Measurements from ENCODE around the gene ADGB.

ADGB gene

DNA sequence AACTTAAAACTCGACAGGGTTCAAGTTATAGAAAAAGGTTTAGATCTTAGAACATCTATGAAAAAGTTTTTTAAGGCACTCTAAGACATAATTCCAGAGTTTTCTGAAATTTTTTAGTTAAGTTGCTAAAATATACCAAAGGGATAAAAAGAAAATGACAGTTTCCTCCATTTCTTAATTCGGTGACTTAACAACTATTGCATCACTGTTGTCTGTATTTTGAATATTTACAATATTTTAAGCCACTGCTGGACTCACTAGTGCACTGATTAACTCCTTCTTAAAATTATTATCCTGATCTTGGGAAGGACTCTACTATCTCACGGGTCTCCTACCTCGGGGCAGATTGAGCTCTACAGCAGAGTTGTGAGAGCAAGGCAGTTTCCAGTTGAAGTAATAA is 91.0 kb downstream of the ADGB start:
- TF ChIP-seq, protein P1, sequence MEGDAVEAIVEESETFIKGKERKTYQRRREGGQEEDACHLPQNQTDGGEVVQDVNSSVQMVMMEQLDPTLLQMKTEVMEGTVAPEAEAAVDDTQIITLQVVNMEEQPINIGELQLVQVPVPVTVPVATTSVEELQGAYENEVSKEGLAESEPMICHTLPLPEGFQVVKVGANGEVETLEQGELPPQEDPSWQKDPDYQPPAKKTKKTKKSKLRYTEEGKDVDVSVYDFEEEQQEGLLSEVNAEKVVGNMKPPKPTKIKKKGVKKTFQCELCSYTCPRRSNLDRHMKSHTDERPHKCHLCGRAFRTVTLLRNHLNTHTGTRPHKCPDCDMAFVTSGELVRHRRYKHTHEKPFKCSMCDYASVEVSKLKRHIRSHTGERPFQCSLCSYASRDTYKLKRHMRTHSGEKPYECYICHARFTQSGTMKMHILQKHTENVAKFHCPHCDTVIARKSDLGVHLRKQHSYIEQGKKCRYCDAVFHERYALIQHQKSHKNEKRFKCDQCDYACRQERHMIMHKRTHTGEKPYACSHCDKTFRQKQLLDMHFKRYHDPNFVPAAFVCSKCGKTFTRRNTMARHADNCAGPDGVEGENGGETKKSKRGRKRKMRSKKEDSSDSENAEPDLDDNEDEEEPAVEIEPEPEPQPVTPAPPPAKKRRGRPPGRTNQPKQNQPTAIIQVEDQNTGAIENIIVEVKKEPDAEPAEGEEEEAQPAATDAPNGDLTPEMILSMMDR (IDR thresholded peaks at IDR 0.05; ENCODE audit: insufficient read depth, missing control alignments) = no peak
- no peak for FAIRE-seq

DNA sequence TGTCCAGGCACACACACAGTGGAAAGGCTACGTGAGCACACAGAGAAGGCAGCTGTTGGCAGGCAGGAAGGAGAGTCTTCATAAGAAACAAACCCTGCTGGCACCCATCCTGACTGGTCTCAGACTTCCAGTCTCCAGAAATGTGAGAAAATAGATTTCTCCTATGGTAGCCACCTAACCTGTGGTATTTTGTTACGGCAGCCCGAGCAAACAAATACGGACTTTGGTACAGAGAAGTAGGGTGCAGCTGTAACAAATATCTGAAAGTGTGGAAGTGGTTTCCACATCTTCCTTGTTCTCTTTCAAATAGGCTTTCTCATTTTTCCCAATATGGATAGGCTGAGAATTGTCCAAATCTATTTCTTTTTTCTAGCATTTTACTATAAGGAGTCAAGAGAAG is 94.6 kb downstream of the ADGB start:
- no peak for DNase-seq (ENCODE audit: insufficient read length, low spot score)
- no peak for FAIRE-seq
- TF ChIP-seq, protein P1 (IDR thresholded peaks at IDR 0.05; ENCODE audit: insufficient read depth, missing control alignments) = no peak

More for the DNA sequence above, 91.0 kb downstream of the ADGB start:
- no peak for DNase-seq (ENCODE audit: insufficient read length, low spot score)

DNA sequence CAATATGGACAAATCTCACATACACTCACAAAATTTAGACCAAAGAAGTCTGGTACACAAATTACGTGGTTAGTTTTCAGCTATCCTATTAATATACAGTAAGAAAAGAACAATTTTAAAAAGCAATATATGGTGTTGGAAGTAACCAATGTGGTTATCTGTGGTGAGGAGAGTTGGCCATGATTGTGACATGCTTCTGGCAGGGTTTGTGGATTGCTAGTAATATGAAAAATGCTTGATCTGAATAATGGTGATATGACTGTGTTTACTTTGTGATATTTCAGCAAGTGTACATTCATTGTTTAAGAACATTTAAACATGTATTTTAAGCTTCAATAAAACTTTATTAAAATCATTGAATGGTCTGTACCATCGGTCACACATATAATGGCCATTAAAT is 99.1 kb downstream of the ADGB start:
- DNase-seq (ENCODE audit: insufficient read length, low spot score) (no peak), FAIRE-seq (no peak)
- TF ChIP-seq, protein P1 (IDR thresholded peaks at IDR 0.05; ENCODE audit: insufficient read depth, missing control alignments) = no peak

DNA sequence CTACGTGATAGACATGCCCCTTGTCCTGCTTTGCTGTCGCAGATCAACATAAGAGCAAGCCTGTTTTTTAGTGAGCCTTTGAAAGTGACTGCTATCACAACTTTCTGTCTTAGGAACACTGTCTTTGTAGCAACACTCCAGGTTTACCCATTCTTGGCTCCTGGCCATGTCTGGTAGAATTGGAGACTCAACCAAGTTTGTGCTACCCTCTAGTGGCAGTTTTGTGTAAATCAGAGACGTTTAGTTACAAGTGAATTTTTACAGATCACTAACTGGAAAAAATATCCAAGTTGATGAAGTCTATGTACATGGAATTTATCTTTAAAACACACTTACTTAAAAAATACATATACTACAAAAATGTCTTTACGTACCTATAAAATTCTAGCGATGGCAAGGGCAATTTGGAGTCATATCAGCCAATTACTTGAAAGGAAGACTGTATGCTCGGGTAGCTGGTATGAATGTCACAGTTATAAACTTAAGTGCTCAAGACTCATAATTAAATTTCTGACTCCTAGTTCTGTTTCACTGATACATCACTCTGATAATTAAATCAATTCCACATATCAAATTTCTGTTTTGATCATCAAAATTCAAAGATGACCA is 101.4 kb downstream of the ADGB start:
- TF ChIP-seq, protein P1 (IDR thresholded peaks at IDR 0.05; ENCODE audit: insufficient read depth, missing control alignments) = peak; percentile 87
- peak; percentile 95 for FAIRE-seq
- DNase-seq (ENCODE audit: insufficient read length, low spot score) = no peak

DNA sequence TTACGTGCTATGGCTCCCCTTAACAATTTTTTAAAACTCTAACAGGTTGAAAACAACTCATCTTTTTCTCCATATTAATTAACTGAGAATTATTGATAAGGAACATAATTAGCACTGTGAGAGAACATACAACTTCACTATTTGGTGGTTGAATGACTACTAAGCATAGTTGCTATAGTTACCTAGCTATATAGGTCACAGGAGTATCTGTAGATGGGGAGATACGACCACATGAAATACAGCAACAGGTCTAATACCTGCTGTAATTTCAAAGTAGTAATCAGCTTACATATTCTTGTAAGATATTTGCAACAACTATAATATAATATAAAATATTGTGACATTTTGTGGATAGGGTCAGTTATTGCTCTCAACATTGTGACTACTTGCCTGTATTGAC is 102.9 kb downstream of the ADGB start:
- DNase-seq (ENCODE audit: insufficient read length, low spot score) = no peak
- FAIRE-seq = no peak
- TF ChIP-seq, protein P1 (IDR thresholded peaks at IDR 0.05; ENCODE audit: insufficient read depth, missing control alignments) = no peak

DNA sequence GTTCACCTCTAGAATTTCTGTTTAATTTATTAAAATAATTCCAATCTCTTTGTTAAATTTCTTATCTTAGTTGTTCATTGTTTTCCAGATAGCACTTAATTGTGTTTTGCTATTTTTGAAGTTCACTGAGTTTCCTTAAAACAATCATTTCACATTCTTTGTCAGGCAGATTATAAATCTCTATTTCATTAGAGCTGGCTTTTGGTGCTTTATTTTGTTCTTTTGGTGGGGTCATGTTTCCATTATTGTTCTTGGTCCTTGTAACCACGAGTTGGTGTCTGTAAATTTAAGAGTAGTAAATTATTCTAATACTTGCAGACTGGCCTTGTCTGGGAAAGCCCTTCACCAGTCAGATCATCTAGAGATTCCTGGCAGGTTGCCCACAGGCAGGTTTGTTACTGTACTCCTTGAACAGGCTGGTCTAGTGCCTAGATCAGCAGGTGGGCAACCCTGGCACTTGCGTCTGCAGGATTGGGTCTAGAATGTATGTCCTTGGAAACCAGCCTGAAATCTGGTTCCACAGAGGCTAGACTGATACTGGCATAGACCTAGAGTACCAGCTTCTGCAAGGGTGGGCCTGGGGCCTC is 110.4 kb downstream of the ADGB start:
- TF ChIP-seq, protein P1 (IDR thresholded peaks at IDR 0.05; ENCODE audit: insufficient read depth, missing control alignments) = no peak
- DNase-seq (ENCODE audit: insufficient read length, low spot score) = no peak
- FAIRE-seq = no peak

DNA sequence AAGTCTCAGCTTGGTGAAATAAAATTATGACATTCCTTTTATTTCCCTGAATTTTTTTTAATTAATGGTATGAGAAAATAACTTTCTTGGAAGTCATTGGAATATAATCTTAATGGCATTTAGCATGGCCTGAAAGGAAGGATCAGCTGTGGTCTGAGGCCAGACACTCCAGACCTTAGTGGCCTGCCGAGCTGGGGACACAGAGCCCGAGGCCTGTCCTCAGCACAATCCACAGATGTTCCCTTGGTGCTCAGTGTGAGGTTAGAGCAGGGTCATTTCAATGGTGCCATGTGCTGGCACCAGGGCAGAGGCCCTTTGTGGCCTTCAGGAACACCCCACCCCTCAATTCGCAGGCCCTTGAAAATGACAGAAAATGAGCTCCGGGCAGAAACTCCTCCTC is 120.6 kb downstream of the ADGB start:
- TF ChIP-seq, protein P1 (IDR thresholded peaks at IDR 0.05; ENCODE audit: insufficient read depth, missing control alignments) = no peak
- no peak for DNase-seq (ENCODE audit: insufficient read length, low spot score)
- no peak for FAIRE-seq
